ENCODE results near the gene CYB5R3.

CYB5R3 gene

GRCh38 chr22:42649246-42650099 is at the start of gene CYB5R3:
Gene CYB5R3, minus strand, starts transcription at chr22:42649392. Its CDS starts 77 bp downstream, at chr22:42649315.
- in situ Hi-C loops (cut with MboI; ENCODE audit: low sequenced_read_pairs), result no loop called here

- in situ Hi-C loops (cut with MboI; ENCODE audit: low sequenced_read_pairs), result no loop called here
Observed at GRCh38 chr22:42697542-42698013, 48.4 kb upstream of the CYB5R3 start.

- in situ Hi-C loops (cut with MboI; ENCODE audit: low sequenced_read_pairs), result no loop called here
Observed at GRCh38 chr22:42696331-42696967, 47.3 kb upstream of the CYB5R3 start.

- in situ Hi-C loops (cut with MboI; ENCODE audit: low sequenced_read_pairs), result no loop called here
Observed at GRCh38 chr22:42695294-42695693, 46.1 kb upstream of the CYB5R3 start.

GRCh38 chr22:42693763-42694683 is 44.8 kb upstream of the CYB5R3 start:
- in situ Hi-C loops (cut with MboI; ENCODE audit: low sequenced_read_pairs), result no loop called here

GRCh38 chr22:42693055-42693762 is 44.0 kb upstream of the CYB5R3 start:
- in situ Hi-C loops (cut with MboI; ENCODE audit: low sequenced_read_pairs), result no loop called here

GRCh38 chr22:42692239-42693054 is 43.3 kb upstream of the CYB5R3 start:
- in situ Hi-C loops (cut with MboI; ENCODE audit: low sequenced_read_pairs), result no loop called here

- in situ Hi-C loops (cut with MboI; ENCODE audit: low sequenced_read_pairs), result no loop called here
Observed at GRCh38 chr22:42691440-42691839, 42.2 kb upstream of the CYB5R3 start.

GRCh38 chr22:42688241-42689211 is 39.3 kb upstream of the CYB5R3 start:
- in situ Hi-C loops (cut with MboI; ENCODE audit: low sequenced_read_pairs), result no loop called here

- in situ Hi-C loops (cut with MboI; ENCODE audit: low sequenced_read_pairs), result no loop called here
Observed at GRCh38 chr22:42686756-42687491, 37.7 kb upstream of the CYB5R3 start.

- in situ Hi-C loops (cut with MboI; ENCODE audit: low sequenced_read_pairs), result no loop called here
Observed at GRCh38 chr22:42685941-42686653, 36.9 kb upstream of the CYB5R3 start.

- in situ Hi-C loops (cut with MboI; ENCODE audit: low sequenced_read_pairs), result no loop called here
Observed at GRCh38 chr22:42684462-42685195, 35.4 kb upstream of the CYB5R3 start.

- in situ Hi-C loops (cut with MboI; ENCODE audit: low sequenced_read_pairs), result no loop called here
Observed at GRCh38 chr22:42683578-42684283, 34.5 kb upstream of the CYB5R3 start.

- in situ Hi-C loops (cut with MboI; ENCODE audit: low sequenced_read_pairs), result no loop called here
Observed at GRCh38 chr22:42682113-42682851, 33.1 kb upstream of the CYB5R3 start.

- in situ Hi-C loops (cut with MboI; ENCODE audit: low sequenced_read_pairs), result no loop called here
Observed at GRCh38 chr22:42680648-42681047, 31.5 kb upstream of the CYB5R3 start.
